Panc1 (cell line): ENCODE results near the gene DSCAM.

Source experiments
- POLR2AphosphoS5 ChIP-seq: IDR thresholded peaks from 2 replicates; pipeline ENCODE4 v1.6.1; 2012; ENCODE audit warnings: mild to moderate bottlenecking, low read depth, low read length, moderate library complexity
- TF ChIP-seq, protein P1 (sequence below): fragments of 450-650 bp; IDR thresholded peaks from 2 replicates; pipeline ENCODE4 v1.5.1; 2017; ENCODE audit warnings: mild to moderate bottlenecking
- TF ChIP-seq, protein P2 (sequence below), 2 experiments: IDR thresholded peaks; 2 replicates each; pipeline ENCODE4 v1.6.1; 2011 to 2012; ENCODE audit warnings: low read depth in 2 of 2, control low read depth in 1 of 2, low read length in 1 of 2, mild to moderate bottlenecking in 1 of 2, moderate library complexity in 1 of 2; ENCODE audit not compliant: insufficient read depth in 1 of 2

DNA sequence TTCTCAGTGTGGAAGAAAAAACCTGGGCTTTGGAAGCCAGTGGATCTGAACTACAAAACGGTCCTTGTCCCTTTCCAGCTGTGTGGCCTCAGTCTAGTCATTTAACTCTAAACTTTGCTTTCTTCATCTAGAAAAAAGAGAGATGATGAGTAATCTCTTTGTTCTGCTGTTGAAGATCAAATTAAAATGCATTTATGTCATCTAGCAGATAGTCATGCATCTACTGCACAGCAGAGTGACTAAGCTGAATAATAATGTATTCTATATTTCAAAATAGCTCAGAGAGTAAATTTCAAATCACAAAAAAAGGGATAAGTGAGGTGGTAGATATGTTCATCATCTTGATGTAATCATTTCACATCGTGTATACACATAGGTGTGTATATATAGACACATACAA is 473.2 kb downstream of the DSCAM start:
- TF ChIP-seq, protein P1, sequence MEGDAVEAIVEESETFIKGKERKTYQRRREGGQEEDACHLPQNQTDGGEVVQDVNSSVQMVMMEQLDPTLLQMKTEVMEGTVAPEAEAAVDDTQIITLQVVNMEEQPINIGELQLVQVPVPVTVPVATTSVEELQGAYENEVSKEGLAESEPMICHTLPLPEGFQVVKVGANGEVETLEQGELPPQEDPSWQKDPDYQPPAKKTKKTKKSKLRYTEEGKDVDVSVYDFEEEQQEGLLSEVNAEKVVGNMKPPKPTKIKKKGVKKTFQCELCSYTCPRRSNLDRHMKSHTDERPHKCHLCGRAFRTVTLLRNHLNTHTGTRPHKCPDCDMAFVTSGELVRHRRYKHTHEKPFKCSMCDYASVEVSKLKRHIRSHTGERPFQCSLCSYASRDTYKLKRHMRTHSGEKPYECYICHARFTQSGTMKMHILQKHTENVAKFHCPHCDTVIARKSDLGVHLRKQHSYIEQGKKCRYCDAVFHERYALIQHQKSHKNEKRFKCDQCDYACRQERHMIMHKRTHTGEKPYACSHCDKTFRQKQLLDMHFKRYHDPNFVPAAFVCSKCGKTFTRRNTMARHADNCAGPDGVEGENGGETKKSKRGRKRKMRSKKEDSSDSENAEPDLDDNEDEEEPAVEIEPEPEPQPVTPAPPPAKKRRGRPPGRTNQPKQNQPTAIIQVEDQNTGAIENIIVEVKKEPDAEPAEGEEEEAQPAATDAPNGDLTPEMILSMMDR, result no peak
- no peak for TF ChIP-seq POLR2AphosphoS5
- TF ChIP-seq, protein P2, sequence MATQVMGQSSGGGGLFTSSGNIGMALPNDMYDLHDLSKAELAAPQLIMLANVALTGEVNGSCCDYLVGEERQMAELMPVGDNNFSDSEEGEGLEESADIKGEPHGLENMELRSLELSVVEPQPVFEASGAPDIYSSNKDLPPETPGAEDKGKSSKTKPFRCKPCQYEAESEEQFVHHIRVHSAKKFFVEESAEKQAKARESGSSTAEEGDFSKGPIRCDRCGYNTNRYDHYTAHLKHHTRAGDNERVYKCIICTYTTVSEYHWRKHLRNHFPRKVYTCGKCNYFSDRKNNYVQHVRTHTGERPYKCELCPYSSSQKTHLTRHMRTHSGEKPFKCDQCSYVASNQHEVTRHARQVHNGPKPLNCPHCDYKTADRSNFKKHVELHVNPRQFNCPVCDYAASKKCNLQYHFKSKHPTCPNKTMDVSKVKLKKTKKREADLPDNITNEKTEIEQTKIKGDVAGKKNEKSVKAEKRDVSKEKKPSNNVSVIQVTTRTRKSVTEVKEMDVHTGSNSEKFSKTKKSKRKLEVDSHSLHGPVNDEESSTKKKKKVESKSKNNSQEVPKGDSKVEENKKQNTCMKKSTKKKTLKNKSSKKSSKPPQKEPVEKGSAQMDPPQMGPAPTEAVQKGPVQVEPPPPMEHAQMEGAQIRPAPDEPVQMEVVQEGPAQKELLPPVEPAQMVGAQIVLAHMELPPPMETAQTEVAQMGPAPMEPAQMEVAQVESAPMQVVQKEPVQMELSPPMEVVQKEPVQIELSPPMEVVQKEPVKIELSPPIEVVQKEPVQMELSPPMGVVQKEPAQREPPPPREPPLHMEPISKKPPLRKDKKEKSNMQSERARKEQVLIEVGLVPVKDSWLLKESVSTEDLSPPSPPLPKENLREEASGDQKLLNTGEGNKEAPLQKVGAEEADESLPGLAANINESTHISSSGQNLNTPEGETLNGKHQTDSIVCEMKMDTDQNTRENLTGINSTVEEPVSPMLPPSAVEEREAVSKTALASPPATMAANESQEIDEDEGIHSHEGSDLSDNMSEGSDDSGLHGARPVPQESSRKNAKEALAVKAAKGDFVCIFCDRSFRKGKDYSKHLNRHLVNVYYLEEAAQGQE (IDR thresholded peaks at IDR 0.05; ENCODE audit: insufficient read depth in 1 of 2, low read depth in 2 of 2, low read length in 1 of 2), result no peak
